Amniotic stem cell (primary cell): ENCODE results near the gene SORL1.
"Not testable (repeated sequence)": the region's sequence is repeated elsewhere in the genome, so short reads cannot be mapped to it uniquely, and the experiment has no call there.

Source experiments
- DNase-seq: peaks from one replicate; lab custom pipeline; 2025; lab: John Stamatoyannopoulos, UW

The SORL1 gene

DNA sequence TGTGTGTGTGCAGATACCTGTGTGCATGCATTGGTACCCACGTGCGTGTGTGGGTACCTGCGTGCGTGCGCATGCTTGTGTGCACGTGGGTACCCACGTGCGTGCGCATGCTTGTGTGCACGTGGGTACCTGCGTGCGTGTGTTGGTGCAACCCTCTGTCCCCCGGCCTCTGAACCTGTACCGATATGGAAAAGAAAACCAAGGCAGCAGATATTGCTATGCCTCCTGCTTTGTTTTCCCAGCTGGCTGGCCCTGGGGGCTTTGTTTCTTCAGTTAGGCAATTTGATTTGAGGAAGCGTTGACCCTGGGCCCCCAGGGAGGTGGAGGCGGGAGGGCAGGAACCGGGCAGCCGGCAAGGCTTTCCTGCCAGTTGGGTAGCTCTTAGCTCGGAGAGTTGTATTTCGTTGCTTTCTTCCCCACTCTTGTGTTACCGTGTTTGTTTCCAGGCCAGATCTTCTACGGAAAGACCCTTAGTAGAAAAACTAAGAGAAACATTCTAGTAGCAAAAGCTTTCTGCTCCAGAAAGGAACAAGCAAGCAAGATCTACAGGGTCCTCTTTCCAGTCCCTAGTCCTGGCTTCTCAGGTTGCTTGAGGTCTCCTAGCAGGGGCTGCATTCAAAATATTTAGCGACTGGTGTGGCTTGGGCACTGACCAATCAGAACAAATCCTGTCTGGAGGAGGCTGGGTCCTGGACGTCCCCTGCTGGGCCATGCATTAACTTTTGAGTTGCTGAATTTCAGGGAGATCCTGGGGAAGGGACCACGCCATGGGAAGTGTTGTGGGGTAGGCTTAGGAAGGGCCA, 27.0 kb downstream of the SORL1 start:
- no peak for DNase-seq

DNA sequence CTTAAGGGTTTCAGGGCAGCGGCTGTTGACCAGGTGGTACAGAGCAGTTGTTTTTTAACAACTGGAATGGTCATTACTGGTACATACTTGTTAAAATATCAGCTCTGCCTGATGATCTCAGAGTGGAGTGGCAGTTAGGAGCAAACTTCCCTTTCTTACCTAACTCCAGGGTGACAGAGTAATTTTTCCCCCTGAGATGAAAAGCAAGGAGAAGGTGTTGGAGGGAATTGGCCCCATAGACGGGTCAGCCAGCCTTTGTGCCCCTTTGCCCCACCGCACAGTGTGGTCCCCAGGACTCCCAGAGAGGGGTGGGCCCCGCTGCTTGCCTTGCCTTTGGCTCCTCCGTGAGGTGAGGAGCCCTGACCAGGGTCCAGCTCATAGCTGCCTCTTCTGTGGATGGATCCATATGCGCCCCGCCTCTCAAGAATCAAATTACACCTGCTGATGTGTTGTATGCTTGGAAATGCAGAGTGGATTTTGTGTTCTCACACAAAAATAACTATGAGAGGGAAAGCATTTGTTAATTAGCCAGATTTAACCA, 27.7 kb downstream of the SORL1 start:
- no peak for DNase-seq

- not testable (repeated sequence) for DNase-seq
Observed at GRCh38 chr11:121481484-121482230, 29.5 kb downstream of the SORL1 start.

DNA sequence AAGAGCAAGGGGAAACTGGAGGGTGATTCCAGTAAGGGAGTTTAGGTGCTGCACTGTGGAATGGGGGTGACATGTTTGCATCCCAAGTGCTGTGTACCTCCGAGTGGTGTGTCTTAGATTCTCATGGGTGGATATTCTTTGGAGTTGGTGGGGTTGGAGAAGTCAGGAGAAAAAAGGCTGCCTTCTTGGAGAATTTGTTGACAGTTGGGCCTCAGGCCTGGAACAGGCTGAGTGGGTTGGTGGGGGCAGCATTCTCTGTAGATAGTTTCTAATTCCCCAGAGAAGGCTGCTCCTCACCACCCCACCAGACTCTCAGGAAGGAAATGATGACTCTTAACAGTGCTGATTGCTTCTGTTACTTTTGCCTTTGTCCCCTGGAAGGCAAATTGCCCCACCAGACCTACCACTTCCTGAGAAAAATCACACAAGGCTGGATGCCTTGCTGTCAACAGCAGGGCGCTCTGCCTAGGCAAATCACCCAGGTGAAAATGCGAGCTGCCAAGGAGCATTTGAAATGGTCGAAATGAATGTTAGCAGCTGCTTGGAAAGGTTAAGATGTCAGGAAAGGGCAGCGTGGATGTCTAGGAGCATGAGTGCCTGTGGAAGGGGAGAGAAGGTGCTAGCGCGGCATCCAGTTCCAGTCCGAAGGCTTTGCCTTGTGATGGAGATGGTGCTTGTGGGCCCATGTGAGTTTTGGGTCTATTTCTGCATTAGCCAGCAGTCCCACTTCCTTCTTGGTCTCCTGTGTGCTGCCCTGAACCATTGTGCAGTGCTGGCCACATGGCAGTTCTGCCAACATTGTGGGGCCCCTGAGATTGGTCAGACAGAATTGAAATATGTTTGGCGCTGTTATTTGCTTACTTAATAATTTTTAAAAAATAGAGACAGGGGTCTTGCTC, 30.4 kb downstream of the SORL1 start:
- no peak for DNase-seq

DNA sequence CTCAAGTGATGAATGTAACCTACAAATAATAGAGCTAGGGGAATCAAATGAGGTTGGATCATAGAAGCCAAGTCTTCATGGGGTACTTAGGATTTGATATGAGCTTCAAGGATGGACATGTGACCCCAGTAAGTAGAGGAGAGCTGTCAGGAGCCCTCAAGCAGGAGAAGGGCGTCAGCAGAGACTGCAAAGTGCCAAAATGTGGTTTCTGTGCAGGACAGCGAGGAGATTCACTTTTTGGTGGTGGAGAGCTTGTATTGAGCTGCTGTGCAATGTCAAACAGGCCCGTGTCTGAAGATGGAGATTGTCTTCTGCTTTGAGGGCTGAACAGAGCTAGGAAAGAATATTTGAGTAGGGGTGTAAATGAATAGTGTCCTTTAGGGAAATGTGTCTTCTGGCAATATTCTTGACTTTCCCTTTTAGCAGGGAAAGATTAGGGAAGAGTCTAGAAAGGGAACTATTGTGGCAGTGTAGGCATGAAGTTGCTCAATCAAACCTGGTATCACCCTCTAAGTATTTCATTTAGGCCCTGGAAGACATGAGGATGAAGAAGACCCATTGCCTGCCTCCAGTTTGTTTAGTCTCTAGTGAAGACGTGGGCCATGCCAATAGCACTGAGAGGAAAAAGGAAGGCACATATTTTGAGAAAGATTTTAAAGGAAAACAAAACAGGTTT, 31.8 kb downstream of the SORL1 start:
- no peak for DNase-seq

DNA sequence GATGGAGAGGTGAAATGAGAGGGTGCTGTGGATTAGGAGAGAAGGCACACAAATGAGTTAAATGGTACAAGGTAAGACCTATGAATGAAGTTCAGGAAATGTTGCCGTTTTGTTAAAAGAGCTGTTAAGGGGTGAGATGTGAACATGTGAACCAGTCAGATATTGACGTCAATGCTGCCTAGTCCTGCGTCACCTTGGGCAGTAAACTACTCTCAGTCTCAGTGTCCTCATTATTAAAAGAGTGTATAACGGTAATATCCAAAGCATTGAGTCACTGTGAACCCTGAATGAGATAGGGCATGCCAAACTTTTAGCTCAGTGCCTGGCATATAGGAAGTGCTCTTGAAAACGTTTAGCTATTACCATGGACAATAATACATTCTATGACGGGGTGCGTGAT, 33.1 kb downstream of the SORL1 start:
- DNase-seq, result no peak

DNA sequence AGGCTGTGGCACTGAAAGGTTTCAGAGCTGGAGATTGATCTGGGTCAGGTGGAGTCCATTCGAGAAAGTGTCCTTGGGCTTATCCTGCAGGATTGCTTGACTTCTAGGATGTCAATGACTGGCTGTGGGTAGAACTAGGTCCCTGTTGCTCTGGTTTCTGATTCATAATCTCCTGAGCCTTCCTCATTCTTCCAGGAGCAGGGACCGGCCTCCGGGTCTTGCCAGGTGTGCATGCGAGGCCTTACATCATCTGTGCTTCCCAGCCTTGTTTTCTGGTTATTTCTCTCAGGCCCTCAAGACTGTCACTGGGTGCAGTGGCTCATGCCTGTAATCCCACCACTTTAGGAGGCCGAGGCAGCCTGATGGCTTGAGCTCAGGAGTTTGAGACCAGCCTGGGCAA, 33.9 kb downstream of the SORL1 start:
- no peak for DNase-seq

- DNase-seq, result no peak
Observed at GRCh38 chr11:121487191-121487590, 35.1 kb downstream of the SORL1 start.

- no peak for DNase-seq
Observed at GRCh38 chr11:121488170-121488569, 36.1 kb downstream of the SORL1 start.

DNA sequence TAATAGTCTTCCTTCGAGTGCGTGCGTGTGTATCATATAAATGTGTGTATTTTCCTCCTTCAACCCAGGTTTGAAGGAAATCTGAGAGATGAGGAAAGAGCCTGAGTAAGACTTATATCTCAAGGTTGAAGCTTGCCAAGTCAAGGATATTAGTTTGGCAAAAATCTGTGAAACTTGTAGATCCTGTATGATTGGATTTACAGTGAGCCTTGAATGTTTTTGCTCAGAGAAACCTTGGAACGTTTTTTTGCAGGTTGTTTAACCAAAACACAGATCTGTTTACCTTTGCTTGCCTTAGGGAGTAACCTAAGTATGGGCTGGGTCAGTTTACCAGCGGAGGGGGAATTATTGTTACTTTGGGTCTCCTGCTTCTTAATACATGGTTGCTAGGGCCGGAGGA, 36.5 kb downstream of the SORL1 start:
- no peak for DNase-seq

GRCh38 chr11:121489823-121490222, 37.7 kb downstream of the SORL1 start:
- DNase-seq, result no peak

DNA sequence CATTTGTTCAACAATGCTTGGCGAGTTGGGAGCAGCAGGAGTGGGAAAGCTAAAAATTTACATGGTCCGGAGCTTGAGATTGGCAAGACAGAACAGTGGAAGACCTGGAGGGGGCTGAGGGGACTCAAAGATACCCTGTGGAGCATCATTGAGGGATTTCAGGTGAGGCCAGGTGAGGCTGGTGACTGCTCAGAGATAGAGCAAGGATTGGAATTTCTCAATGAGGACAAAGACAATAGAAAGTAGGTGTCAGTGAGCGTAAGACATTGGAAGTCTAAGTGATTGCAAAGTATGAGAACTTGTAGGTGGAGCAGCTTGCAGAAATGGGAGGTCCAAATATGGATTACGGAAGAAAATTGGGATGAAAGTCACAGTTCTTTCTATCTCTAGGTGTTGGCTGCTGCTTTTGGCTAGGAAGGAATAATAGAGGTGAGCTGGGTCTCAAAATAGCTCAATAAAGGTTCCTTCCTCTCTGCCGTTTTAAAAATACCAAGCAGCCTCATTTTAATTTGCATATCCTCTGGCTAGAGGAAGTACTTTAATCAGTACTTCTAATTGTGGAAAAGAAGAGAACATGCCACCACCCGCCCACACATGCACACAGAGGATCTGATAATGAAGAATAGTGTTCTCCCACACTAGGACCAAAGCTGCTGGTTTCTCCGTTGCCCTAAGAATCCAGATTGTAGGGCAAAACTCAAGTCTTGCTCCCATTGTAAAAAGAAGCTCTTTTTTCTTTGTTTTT, 42.4 kb downstream of the SORL1 start:
- DNase-seq, result no peak

- DNase-seq, result no peak
Observed at GRCh38 chr11:121497176-121497998, 45.3 kb downstream of the SORL1 start.

GRCh38 chr11:121499405-121499804, 47.3 kb downstream of the SORL1 start:
- no peak for DNase-seq

- DNase-seq, result no peak
Observed at GRCh38 chr11:121500275-121500674, 48.2 kb downstream of the SORL1 start.

DNA sequence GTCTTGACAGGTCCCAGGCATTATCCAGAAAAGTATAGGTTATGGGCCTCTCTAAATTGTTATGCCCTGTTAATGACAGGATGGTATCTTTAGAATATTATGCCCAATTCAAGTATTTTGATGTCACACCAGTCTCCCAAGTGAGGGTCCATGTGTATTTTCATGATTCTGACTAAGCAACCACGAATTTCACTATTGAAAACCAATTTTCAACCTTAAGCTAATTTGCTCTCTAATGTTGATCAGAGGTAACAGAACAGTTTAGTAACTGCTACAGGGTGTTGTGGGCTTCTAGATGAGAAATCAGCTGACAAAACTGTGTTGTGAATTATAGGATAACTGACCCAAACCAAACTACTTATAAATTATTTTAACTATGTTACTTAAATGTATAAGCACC, 48.6 kb downstream of the SORL1 start:
- DNase-seq, result no peak

- no peak for DNase-seq
Observed at GRCh38 chr11:121503051-121503450, 50.9 kb downstream of the SORL1 start.

DNA sequence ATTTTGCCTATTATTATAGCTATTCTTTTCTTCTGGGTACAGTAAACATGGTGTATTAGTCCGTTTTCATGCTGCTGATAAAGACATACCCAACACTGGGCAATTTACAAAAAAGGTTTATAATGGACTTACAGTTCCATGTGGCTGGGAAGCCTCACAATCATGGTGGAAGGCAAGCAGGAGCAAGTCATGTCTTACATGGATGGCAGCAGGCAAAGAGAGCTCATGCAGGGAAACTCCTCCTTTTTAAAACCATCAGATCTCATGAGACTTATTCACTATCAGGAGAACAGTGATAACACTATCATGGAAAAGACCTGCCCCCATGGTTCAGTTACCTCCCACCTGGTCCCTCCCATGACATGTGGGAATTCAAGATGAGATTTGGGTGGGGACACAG, 54.1 kb downstream of the SORL1 start:
- DNase-seq, result not testable (repeated sequence)

DNA sequence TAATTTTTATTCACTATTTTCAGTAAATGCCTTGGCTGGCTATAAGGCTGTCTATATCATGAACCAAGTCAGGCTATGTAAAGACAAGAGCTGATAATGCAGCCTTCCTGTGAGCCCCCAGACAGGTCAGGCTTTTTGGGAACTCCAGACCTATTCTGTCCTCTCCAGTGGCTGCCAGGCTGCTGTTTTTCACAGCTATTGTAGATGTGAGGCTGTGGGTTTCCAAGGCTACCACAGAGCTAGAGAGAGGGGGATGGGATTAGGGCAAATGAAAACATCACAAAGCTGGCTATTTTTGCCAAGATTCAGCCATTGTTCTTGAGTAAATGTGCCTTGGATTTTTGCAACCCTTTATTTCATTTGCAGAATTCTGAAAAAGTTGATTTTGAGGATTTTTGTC, 56.3 kb downstream of the SORL1 start:
- DNase-seq, result no peak

DNA sequence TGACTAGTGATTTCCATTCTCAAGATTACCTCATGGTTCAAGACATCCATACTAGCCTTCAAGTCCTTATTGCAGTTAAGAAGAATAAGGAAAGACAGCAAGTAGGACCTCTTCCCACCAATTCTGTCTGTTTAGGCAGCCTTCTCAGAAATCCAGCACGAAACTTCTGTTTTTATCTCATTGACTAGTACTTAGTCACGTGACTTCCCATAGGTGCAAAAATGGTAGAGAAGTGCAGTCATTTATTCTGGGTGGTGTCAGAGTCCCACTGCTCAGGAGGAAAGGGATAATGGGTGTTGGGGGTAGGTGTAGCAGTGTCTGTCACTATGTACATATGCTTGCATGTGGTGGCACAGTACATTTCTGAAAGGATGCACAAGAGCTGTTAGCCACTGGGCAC, 58.3 kb downstream of the SORL1 start:
- no peak for DNase-seq
